GM23338 (cell line): ENCODE measurements around the gene UPK3BL1. TPM values are rescaled to one million over a fixed set of nuclear protein-coding genes. Genes with fewer than 3 reads are reported as not detected.
A peak's percentile ranks its signal among the peaks of the same experiment; 100 is the strongest.
"Not testable (repeated sequence)": the region's sequence is repeated elsewhere in the genome, so short reads cannot be mapped to it uniquely, and the experiment has no call there.

Experiments
- ATAC-seq: fragments of 200-7000 bp; cut with Tn5 transposase; 3 replicates; pipeline ENCODE4 v1.9.1; 2020
- DNase-seq: peaks from one replicate; pipeline ENCODE4 v3.0.0-alpha.2; 2015; ENCODE audit warnings: low spot score
- H2AFZ ChIP-seq: fragments of 200-600 bp; sonication (generic); 2 replicates; pipeline ENCODE4 v1.8.0; 2016; ENCODE audit warnings: antibody characterized with exemption, mild to moderate bottlenecking, moderate library complexity
- H3F3A ChIP-seq: fragments of 200-600 bp; sonication (generic); replicated peaks from 2 replicates; pipeline ENCODE4 v1.8.0; 2017; ENCODE audit warnings: antibody characterized with exemption, mixed run types, low read depth
- H3K27ac ChIP-seq: fragments of 200-600 bp; sonication (generic); 2 replicates; pipeline ENCODE4 v1.6.1; 2016; ENCODE audit warnings: low read depth
- H3K27me3 ChIP-seq: fragments of 200-600 bp; sonication (generic); 2 replicates; pipeline ENCODE4 v1.8.0; 2016; ENCODE audit warnings: mild to moderate bottlenecking, mixed run types, moderate library complexity; ENCODE audit not compliant: insufficient read depth
- H3K36me3 ChIP-seq: fragments of 200-600 bp; sonication (generic); 2 replicates; pipeline ENCODE4 v1.8.0; 2016; ENCODE audit warnings: mild to moderate bottlenecking; ENCODE audit not compliant: insufficient read depth
- H3K4me1 ChIP-seq: fragments of 200-600 bp; sonication (generic); 2 replicates; pipeline ENCODE4 v1.8.0; 2016; ENCODE audit warnings: mild to moderate bottlenecking, moderate library complexity; ENCODE audit not compliant: insufficient read depth
- H3K4me2 ChIP-seq: fragments of 200-600 bp; sonication (generic); 2 replicates; pipeline ENCODE4 v1.7.1; 2017; ENCODE audit warnings: mixed run types
- H3K4me3 ChIP-seq: fragments of 200-600 bp; sonication (generic); 2 replicates; pipeline ENCODE4 v1.6.1; 2016; ENCODE audit warnings: mixed run types
- H3K79me2 ChIP-seq: fragments of 200-600 bp; sonication (generic); replicated peaks from 2 replicates; pipeline ENCODE4 v1.8.0; 2017; ENCODE audit warnings: mild to moderate bottlenecking; ENCODE audit not compliant: insufficient read depth
- H3K9me2 ChIP-seq: fragments of 200-600 bp; sonication (generic); 2 replicates; pipeline ENCODE4 v1.8.0; 2017; ENCODE audit not compliant: insufficient read depth
- H4K20me1 ChIP-seq: fragments of 200-600 bp; sonication (generic); replicated peaks from 2 replicates; pipeline ENCODE4 v1.8.0; 2017; ENCODE audit warnings: mild to moderate bottlenecking; ENCODE audit not compliant: insufficient read depth
- H3K27ac Mint-ChIP-seq: 2 replicates; pipeline ENCODE4 v1.8.0; 2020; ENCODE audit warnings: inconsistent platforms, mild to moderate bottlenecking, moderate library complexity, mixed read lengths
- H3K27me3 Mint-ChIP-seq: 3 replicates; pipeline ENCODE4 v1.8.0; 2022; ENCODE audit warnings: low read depth, mild to moderate bottlenecking, moderate library complexity, mixed read lengths, inconsistent platforms; ENCODE audit not compliant: insufficient read depth, poor library complexity
- H3K36me3 Mint-ChIP-seq: 3 replicates; pipeline ENCODE4 v1.8.0; 2021; ENCODE audit warnings: low read depth, mild to moderate bottlenecking, inconsistent platforms, moderate library complexity, mixed read lengths
- H3K4me1 Mint-ChIP-seq: 3 replicates; pipeline ENCODE4 v1.8.0; 2020; ENCODE audit warnings: mild to moderate bottlenecking, inconsistent platforms, mixed read lengths
- H3K4me3 Mint-ChIP-seq: 3 replicates; pipeline ENCODE4 v1.8.0; 2021; ENCODE audit warnings: moderate library complexity, mild to moderate bottlenecking, inconsistent platforms, mixed read lengths
- H3K9me3 Mint-ChIP-seq: 3 replicates; pipeline ENCODE4 v1.8.0; 2020; ENCODE audit warnings: moderate library complexity, mild to moderate bottlenecking, inconsistent platforms, mixed read lengths
- polyA plus RNA-seq: library from polyadenylated mRNA; unstranded; fragments of >200 nt; fragmentation: Nextera tagmentation; extraction: Ambion mirVana; gene quantifications from 2 replicates; pipeline ENCODE4 v1.2.1, GENCODE V29; 2016
- small RNA-seq: library from RNA; depleted of rRNA; stranded (forward); fragments of <200 nt; gene quantifications from one replicate; pipeline ENCODE3, GENCODE V24; 2014; ENCODE audit warnings: low replicate concordance
- total RNA-seq: library from RNA; depleted of rRNA; stranded (reverse); fragments of >200 nt; shearing (Covaris generic); gene quantifications from 2 replicates; pipeline ENCODE4 v1.2.3, GENCODE V29; 2014; rRNA removed

The UPK3BL1 gene
- total and polyA plus RNA-seq, 2 experiments from 2014 or later = 7.7 to 12.6 TPM

DNA sequence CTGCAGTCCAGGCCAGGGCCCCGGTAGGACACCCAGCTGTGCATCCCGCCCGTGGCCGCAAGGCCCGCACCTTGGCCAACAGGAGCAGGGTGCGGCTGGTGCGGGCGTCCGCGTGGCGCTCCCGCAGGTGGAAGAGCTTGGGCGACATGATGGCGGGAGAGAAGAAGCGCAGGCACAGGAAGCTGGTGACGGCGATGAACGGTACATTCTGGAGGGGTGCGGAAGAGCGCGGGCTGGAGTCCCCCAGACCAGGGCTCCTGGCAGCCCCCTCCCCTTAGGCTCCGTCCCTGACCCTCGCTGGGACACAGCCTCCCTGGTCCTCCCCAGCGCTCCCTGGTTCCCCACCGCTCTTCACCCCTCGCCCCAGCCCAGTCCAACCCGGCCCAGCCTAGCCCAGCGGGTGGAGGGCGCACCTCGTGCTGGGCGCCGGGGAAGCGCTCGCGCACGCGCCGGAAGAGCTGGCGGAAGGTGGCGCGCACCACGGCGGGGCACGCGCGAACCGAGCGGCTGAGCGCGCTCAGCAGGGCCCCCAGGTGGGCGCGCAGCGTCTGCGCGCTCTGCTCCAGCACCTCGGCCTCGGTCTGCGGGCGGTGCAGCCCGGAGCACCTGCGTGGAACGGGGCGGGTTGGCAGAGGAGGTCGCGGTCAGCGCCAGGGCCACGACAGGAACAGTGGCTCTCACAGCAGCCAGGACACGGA, 48.8 kb downstream of the UPK3BL1 start:
- not testable (repeated sequence) for H3K4me1 Mint-ChIP-seq, H3K4me3 Mint-ChIP-seq, H3K36me3 Mint-ChIP-seq, DNase-seq, H3K4me1 ChIP-seq, H3K36me3 ChIP-seq, H3K27me3 ChIP-seq, H4K20me1 ChIP-seq, H3K27me3 Mint-ChIP-seq, H3K27ac ChIP-seq, H3K9me2 ChIP-seq, H3K79me2 ChIP-seq, H3K4me2 ChIP-seq, H3F3A ChIP-seq, H3K9me3 Mint-ChIP-seq, H3K27ac Mint-ChIP-seq, H3K4me3 ChIP-seq, H2AFZ ChIP-seq
- ATAC-seq = peak; percentile 21

DNA sequence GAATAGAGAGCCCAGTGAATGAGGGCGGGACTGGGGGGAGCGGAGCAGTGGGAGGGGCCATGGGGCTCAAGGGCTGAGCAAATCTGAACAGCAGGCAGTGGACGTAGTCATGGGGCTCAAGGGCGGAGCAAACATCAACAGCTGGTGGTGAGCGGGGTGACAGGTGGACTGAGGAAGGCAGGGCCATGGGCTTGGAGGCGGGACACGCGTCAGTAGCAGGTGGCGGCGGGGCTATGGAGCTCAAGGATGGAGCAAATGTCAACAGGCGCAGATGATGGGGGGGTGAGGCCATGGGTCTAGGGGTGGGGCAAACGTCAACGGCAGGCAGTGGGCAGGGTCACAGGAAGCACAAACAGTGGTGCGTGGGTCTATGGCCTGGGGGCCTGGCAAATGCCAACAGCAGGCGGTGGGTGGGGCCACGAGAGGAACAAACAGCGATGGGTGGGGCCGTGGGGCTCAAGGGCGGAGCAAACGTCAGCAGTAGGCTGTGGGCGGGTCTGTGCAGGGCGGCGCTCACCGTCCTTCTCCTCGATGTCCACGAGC, 50.0 kb downstream of the UPK3BL1 start:
- H2AFZ ChIP-seq, H3F3A ChIP-seq, H3K4me3 Mint-ChIP-seq, H3K27me3 ChIP-seq, H3K36me3 ChIP-seq, H3K27ac ChIP-seq, H3K9me2 ChIP-seq, H3K4me3 ChIP-seq, H3K4me1 Mint-ChIP-seq, H3K79me2 ChIP-seq, H3K27ac Mint-ChIP-seq, H4K20me1 ChIP-seq, H3K27me3 Mint-ChIP-seq, H3K36me3 Mint-ChIP-seq, DNase-seq, H3K9me3 Mint-ChIP-seq, H3K4me2 ChIP-seq, H3K4me1 ChIP-seq: not testable (repeated sequence)
- ATAC-seq = peak; percentile 64

DNA sequence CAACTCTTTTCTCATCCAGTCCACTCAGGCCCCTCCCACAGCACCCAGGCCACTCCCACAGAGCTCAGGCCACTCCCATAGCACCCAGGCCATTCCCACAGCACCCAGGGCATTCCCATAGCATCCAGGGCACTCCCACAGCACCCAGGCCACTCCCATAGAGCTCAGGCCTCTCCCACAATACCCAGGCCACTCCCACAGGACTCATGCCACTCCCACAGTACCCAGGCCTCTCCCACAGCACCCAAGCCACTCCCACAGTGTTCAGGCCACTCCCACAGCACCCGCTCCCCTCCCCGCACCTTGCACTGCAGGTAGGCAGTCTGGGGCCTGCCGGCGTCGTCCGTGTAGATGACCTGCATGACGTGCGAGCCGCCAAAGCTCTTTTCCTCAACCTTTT, 52.7 kb downstream of the UPK3BL1 start:
- not testable (repeated sequence) for H3K4me3 Mint-ChIP-seq, H3K27me3 ChIP-seq, H3K79me2 ChIP-seq, H3K27ac Mint-ChIP-seq, H2AFZ ChIP-seq, H3K4me3 ChIP-seq, H3K36me3 Mint-ChIP-seq, DNase-seq, H3K27ac ChIP-seq, H3K4me1 ChIP-seq, H4K20me1 ChIP-seq, H3K36me3 ChIP-seq, H3K9me2 ChIP-seq, H3K4me1 Mint-ChIP-seq, H3K9me3 Mint-ChIP-seq, H3K27me3 Mint-ChIP-seq, H3F3A ChIP-seq, H3K4me2 ChIP-seq
- peak; percentile 69 for ATAC-seq

Small RNA genes within 50 kb of the gene (small RNA-seq; reads per million reads assigned to genes)
- gene AC105052.3 (not detected), gene UPK3BL1 (not detected)

Other genes with a start within 250 kb of the UPK3BL1 start
- gene PRKRIP1, start 246.4 kb downstream of the UPK3BL1 start, total RNA-seq = 25.4 and 29.1 TPM in 2 replicates
- 24.8 and 25.5 TPM in 2 replicates for gene PRKRIP1, start 246.4 kb downstream of the UPK3BL1 start, polyA plus RNA-seq
- 21.7 and 33.8 TPM in 2 replicates for gene ORAI2, start 209.2 kb downstream of the UPK3BL1 start, total RNA-seq
- 6.6 and 8.6 TPM in 2 replicates for gene ORAI2, start 209.2 kb downstream of the UPK3BL1 start, polyA plus RNA-seq
- gene ALKBH4, start 177.9 kb downstream of the UPK3BL1 start, total RNA-seq = 31.0 and 45.0 TPM in 2 replicates
- gene ALKBH4, start 177.9 kb downstream of the UPK3BL1 start, polyA plus RNA-seq = 17.7 and 20.0 TPM in 2 replicates
- 43.3 and 55.2 TPM in 2 replicates for gene LRWD1, start 177.8 kb downstream of the UPK3BL1 start, total RNA-seq
- 24.0 and 28.1 TPM in 2 replicates for gene LRWD1, start 177.8 kb downstream of the UPK3BL1 start, polyA plus RNA-seq
- 32.2 and 39.0 TPM in 2 replicates for gene POLR2J, start 163.9 kb downstream of the UPK3BL1 start, total RNA-seq
- gene POLR2J, start 163.9 kb downstream of the UPK3BL1 start, polyA plus RNA-seq = 167 and 190 TPM in 2 replicates
- gene RASA4B, start 125.0 kb downstream of the UPK3BL1 start, total RNA-seq = 1.5 and 4.2 TPM in 2 replicates
- 0.99 and 1.1 TPM in 2 replicates for gene RASA4B, start 125.0 kb downstream of the UPK3BL1 start, polyA plus RNA-seq
- gene UPK3BL2, start 99.1 kb downstream of the UPK3BL1 start, total RNA-seq = 1.5 TPM in 1 of 2 replicates, not detected in the other
- 0.87 and 0.99 TPM in 2 replicates for gene UPK3BL2, start 99.1 kb downstream of the UPK3BL1 start, polyA plus RNA-seq
- not detected in 2 replicates for gene SPDYE2, start 91.6 kb downstream of the UPK3BL1 start, total RNA-seq
- 0.79 and 1.0 TPM in 2 replicates for gene SPDYE2, start 91.6 kb downstream of the UPK3BL1 start, polyA plus RNA-seq
- 8.7 and 18.9 TPM in 2 replicates for gene POLR2J3, start 70.2 kb downstream of the UPK3BL1 start, total RNA-seq
- gene POLR2J3, start 70.2 kb downstream of the UPK3BL1 start, polyA plus RNA-seq = 135 and 155 TPM in 2 replicates
- gene RASA4, start 26.0 kb downstream of the UPK3BL1 start, total RNA-seq = 2.4 and 4.4 TPM in 2 replicates
- gene RASA4, start 26.0 kb downstream of the UPK3BL1 start, polyA plus RNA-seq = 1.6 and 2.6 TPM in 2 replicates
- gene SPDYE2B, start 7.5 kb upstream of the UPK3BL1 start, total RNA-seq = not detected in 2 replicates
- 1.7 TPM in 1 of 2 replicates, not detected in the other for gene SPDYE2B, start 7.5 kb upstream of the UPK3BL1 start, polyA plus RNA-seq
- gene POLR2J2, start 28.9 kb upstream of the UPK3BL1 start, total RNA-seq = 0.50 and 3.8 TPM in 2 replicates
- 1.5 and 3.2 TPM in 2 replicates for gene POLR2J2, start 28.9 kb upstream of the UPK3BL1 start, polyA plus RNA-seq
- gene FAM185A, start 106.2 kb upstream of the UPK3BL1 start, total RNA-seq = 10.6 and 11.7 TPM in 2 replicates
- 3.3 and 5.7 TPM in 2 replicates for gene FAM185A, start 106.2 kb upstream of the UPK3BL1 start, polyA plus RNA-seq